ENCODE results near the gene DPP8. TPM values are rescaled to one million over a fixed set of nuclear protein-coding genes. Genes with fewer than 3 reads are reported as not detected.

DPP8 gene
- total and polyA plus RNA-seq, 2 experiments from 2014 or later, result 21.7 to 33.5 TPM

DNA sequence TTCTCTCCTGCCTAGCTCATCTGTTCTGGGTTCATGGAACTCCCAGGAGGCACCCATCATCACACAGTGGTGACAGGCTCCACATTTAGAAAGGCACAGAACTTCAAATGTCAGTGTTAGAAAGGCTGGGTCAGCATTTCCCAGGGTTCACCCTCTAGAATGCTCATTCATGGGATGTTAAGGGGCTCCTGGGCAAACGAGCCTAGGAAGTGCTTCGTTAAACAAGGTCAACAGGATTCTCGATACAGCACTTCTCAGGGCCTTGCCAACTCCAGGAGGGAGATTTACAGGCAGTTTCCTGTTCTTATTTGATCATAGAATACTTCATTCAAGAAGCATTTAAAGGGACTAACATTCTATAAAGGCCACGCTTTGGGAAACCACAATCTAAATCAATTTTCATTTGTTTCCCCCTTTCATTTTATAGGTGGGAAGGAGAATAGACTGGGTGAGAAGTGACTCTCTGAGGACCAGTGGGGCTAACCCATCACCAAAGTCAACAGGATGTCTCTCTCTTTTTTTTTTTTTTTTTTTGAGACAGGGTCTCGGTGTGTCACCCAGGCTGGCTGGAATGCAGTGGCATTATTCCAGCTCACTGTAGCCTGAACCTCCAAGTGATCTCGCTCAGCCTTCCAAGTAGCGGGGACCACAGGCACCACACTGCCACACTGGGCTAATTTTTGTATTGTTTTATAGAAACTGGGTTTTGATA is 109.0 kb downstream of the DPP8 start:
- Histone ChIP-seq H4K20me1 (replicated peaks; ENCODE audit: insufficient read depth) (no peaks in the 10 kb centered on the region), H3K4me3 (no peak overlapping the region), H3K27me3 (ENCODE audit: insufficient read depth) (no peaks in the 10 kb centered on the region), H3F3A (replicated peaks; ENCODE audit: low read depth) (no peaks in the 10 kb centered on the region; the same call in 1 of the 2 replicates), H3K27ac (ENCODE audit: low read depth) (no peak overlapping the region), H2AFZ (no peak overlapping the region), H3K79me2 (replicated peaks; ENCODE audit: insufficient read depth) (peaks cover 1% of the 10 kb centered on the region; the same call in 1 of the 2 replicates), H3K9me2 (ENCODE audit: insufficient read depth) (no peaks in the 10 kb centered on the region), H3K36me3 (ENCODE audit: insufficient read depth) (no peaks in the 10 kb centered on the region), H3K4me1 (ENCODE audit: insufficient read depth) (peaks cover 27% of the 10 kb centered on the region), H3K4me2 (no peak overlapping the region)
- Mint-ChIP-seq H3K9me3 (no peaks in the 10 kb centered on the region), H3K27ac (no peak overlapping the region), H3K27me3 (ENCODE audit: insufficient read depth, low read depth, poor library complexity) (peaks cover 8% of the 10 kb centered on the region), H3K4me3 (no peak overlapping the region), H3K36me3 (ENCODE audit: low read depth) (peaks cover 12% of the 10 kb centered on the region; the same call in 2 of the 3 replicates), H3K4me1 (peaks cover 51% of the 10 kb centered on the region)
- no peak for TF ChIP-seq JUNB (IDR thresholded peaks at IDR 0.05; ENCODE audit: unreplicated experiment)
- TF ChIP-seq STAT1 (IDR thresholded peaks at IDR 0.05; ENCODE audit: unreplicated experiment), result no peak
- TF ChIP-seq, protein P1, sequence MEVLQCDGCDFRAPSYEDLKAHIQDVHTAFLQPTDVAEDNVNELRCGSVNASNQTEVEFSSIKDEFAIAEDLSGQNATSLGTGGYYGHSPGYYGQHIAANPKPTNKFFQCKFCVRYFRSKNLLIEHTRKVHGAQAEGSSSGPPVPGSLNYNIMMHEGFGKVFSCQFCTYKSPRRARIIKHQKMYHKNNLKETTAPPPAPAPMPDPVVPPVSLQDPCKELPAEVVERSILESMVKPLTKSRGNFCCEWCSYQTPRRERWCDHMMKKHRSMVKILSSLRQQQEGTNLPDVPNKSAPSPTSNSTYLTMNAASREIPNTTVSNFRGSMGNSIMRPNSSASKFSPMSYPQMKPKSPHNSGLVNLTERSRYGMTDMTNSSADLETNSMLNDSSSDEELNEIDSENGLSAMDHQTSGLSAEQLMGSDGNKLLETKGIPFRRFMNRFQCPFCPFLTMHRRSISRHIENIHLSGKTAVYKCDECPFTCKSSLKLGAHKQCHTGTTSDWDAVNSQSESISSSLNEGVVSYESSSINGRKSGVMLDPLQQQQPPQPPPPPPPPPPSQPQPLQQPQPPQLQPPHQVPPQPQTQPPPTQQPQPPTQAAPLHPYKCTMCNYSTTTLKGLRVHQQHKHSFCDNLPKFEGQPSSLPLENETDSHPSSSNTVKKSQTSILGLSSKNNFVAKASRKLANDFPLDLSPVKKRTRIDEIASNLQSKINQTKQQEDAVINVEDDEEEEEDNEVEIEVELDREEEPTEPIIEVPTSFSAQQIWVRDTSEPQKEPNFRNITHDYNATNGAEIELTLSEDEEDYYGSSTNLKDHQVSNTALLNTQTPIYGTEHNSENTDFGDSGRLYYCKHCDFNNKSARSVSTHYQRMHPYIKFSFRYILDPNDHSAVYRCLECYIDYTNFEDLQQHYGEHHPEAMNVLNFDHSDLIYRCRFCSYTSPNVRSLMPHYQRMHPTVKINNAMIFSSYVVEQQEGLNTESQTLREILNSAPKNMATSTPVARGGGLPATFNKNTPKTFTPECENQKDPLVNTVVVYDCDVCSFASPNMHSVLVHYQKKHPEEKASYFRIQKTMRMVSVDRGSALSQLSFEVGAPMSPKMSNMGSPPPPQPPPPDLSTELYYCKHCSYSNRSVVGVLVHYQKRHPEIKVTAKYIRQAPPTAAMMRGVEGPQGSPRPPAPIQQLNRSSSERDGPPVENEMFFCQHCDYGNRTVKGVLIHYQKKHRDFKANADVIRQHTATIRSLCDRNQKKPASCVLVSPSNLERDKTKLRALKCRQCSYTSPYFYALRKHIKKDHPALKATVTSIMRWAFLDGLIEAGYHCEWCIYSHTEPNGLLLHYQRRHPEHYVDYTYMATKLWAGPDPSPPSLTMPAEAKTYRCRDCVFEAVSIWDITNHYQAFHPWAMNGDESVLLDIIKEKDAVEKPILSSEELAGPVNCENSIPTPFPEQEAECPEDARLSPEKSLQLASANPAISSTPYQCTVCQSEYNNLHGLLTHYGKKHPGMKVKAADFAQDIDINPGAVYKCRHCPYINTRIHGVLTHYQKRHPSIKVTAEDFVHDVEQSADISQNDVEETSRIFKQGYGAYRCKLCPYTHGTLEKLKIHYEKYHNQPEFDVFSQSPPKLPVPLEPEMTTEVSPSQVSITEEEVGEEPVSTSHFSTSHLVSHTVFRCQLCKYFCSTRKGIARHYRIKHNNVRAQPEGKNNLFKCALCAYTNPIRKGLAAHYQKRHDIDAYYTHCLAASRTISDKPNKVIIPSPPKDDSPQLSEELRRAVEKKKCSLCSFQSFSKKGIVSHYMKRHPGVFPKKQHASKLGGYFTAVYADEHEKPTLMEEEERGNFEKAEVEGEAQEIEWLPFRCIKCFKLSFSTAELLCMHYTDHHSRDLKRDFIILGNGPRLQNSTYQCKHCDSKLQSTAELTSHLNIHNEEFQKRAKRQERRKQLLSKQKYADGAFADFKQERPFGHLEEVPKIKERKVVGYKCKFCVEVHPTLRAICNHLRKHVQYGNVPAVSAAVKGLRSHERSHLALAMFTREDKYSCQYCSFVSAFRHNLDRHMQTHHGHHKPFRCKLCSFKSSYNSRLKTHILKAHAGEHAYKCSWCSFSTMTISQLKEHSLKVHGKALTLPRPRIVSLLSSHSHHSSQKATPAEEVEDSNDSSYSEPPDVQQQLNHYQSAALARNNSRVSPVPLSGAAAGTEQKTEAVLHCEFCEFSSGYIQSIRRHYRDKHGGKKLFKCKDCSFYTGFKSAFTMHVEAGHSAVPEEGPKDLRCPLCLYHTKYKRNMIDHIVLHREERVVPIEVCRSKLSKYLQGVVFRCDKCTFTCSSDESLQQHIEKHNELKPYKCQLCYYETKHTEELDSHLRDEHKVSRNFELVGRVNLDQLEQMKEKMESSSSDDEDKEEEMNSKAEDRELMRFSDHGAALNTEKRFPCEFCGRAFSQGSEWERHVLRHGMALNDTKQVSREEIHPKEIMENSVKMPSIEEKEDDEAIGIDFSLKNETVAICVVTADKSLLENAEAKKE (CRISPR knock-in tag; IDR thresholded peaks at IDR 0.05), result no peak
- ATAC-seq (no peak), DNase-seq (ENCODE audit: low spot score) (no peak)

DNA sequence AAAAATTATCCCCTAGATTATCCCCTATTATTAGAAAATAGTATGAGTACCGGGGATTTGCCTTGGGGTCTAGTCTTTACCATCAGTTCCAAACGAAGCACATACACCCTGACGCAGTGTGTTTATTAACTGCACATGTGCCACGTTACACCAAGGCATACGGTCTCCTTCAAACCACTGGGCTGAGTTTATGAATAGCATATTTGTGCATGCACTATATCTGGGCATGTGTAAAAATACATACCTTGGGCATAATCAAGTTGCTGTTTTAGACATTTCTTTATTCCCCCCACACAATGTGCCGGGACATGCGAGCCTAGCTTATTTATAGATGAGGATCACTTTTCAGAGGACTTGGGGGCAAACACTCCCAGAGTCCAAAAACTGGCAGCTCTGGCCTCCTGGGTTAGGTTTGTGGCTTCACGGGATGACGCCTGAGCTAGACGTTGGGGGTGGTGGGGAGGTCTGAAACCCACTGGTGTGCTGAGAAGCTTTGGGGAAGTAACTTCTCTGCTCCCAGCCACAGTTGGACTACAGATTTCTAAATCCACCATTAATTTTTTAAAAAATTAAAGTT is 111.0 kb downstream of the DPP8 start:
- Histone ChIP-seq H3K4me1 (ENCODE audit: insufficient read depth) (peaks cover 22% of the 10 kb centered on the region), H3K27me3 (ENCODE audit: insufficient read depth) (no peaks in the 10 kb centered on the region), H2AFZ (no peak overlapping the region), H3K9me2 (ENCODE audit: insufficient read depth) (no peaks in the 10 kb centered on the region), H3F3A (replicated peaks; ENCODE audit: low read depth) (no peaks in the 10 kb centered on the region), H3K4me2 (no peak overlapping the region), H4K20me1 (replicated peaks; ENCODE audit: insufficient read depth) (no peaks in the 10 kb centered on the region), H3K27ac (ENCODE audit: low read depth) (no peak overlapping the region), H3K4me3 (no peak overlapping the region), H3K36me3 (ENCODE audit: insufficient read depth) (no peaks in the 10 kb centered on the region), H3K79me2 (replicated peaks; ENCODE audit: insufficient read depth) (no peaks in the 10 kb centered on the region)
- H3K27ac Mint-ChIP-seq, result no peak overlapping the region
- peaks cover 42% of the 10 kb centered on the region for H3K4me1 Mint-ChIP-seq
- no peak overlapping the region for H3K4me3 Mint-ChIP-seq
- H3K9me3 Mint-ChIP-seq, result no peaks in the 10 kb centered on the region
- H3K27me3 Mint-ChIP-seq (ENCODE audit: insufficient read depth, low read depth, poor library complexity), result peaks cover 10% of the 10 kb centered on the region
- ATAC-seq (no peak), DNase-seq (ENCODE audit: low spot score) (no peak)
- H3K36me3 Mint-ChIP-seq (ENCODE audit: low read depth), result peaks cover 12% of the 10 kb centered on the region; the same call in 2 of the 3 replicates
- TF ChIP-seq, protein P2, sequence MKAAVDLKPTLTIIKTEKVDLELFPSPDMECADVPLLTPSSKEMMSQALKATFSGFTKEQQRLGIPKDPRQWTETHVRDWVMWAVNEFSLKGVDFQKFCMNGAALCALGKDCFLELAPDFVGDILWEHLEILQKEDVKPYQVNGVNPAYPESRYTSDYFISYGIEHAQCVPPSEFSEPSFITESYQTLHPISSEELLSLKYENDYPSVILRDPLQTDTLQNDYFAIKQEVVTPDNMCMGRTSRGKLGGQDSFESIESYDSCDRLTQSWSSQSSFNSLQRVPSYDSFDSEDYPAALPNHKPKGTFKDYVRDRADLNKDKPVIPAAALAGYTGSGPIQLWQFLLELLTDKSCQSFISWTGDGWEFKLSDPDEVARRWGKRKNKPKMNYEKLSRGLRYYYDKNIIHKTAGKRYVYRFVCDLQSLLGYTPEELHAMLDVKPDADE (IDR thresholded peaks at IDR 0.05), result no peak
- TF ChIP-seq CREB1 (CRISPR knock-in tag; IDR thresholded peaks at IDR 0.05; ENCODE audit: low read depth), result no peak
- TF ChIP-seq NANOG (IDR thresholded peaks at IDR 0.05; ENCODE audit: borderline replicate concordance), result no peak
- TF ChIP-seq, protein P3, sequence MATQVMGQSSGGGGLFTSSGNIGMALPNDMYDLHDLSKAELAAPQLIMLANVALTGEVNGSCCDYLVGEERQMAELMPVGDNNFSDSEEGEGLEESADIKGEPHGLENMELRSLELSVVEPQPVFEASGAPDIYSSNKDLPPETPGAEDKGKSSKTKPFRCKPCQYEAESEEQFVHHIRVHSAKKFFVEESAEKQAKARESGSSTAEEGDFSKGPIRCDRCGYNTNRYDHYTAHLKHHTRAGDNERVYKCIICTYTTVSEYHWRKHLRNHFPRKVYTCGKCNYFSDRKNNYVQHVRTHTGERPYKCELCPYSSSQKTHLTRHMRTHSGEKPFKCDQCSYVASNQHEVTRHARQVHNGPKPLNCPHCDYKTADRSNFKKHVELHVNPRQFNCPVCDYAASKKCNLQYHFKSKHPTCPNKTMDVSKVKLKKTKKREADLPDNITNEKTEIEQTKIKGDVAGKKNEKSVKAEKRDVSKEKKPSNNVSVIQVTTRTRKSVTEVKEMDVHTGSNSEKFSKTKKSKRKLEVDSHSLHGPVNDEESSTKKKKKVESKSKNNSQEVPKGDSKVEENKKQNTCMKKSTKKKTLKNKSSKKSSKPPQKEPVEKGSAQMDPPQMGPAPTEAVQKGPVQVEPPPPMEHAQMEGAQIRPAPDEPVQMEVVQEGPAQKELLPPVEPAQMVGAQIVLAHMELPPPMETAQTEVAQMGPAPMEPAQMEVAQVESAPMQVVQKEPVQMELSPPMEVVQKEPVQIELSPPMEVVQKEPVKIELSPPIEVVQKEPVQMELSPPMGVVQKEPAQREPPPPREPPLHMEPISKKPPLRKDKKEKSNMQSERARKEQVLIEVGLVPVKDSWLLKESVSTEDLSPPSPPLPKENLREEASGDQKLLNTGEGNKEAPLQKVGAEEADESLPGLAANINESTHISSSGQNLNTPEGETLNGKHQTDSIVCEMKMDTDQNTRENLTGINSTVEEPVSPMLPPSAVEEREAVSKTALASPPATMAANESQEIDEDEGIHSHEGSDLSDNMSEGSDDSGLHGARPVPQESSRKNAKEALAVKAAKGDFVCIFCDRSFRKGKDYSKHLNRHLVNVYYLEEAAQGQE (IDR thresholded peaks at IDR 0.05; ENCODE audit: unreplicated experiment), result no peak
- TF ChIP-seq STAT1 (IDR thresholded peaks at IDR 0.05; ENCODE audit: unreplicated experiment), result no peak
- TF ChIP-seq ZNF114 (CRISPR knock-in tag; IDR thresholded peaks at IDR 0.05), result no peak
- no peak for TF ChIP-seq EZH2 (IDR thresholded peaks at IDR 0.05; ENCODE audit: low read depth, unreplicated experiment)
- no peak for TF ChIP-seq POLR2AphosphoS5 (IDR thresholded peaks at IDR 0.05; ENCODE audit: low read depth)
